ENCODE results near the gene SUPT3H. TPM values are rescaled to one million over a fixed set of nuclear protein-coding genes. Genes with fewer than 3 reads are reported as not detected.

SUPT3H gene
- polyA plus RNA-seq, 1 donor (not counting 4 experiments of a cell fraction or from before 2014, with no cell fraction given): 7.6 TPM

DNA sequence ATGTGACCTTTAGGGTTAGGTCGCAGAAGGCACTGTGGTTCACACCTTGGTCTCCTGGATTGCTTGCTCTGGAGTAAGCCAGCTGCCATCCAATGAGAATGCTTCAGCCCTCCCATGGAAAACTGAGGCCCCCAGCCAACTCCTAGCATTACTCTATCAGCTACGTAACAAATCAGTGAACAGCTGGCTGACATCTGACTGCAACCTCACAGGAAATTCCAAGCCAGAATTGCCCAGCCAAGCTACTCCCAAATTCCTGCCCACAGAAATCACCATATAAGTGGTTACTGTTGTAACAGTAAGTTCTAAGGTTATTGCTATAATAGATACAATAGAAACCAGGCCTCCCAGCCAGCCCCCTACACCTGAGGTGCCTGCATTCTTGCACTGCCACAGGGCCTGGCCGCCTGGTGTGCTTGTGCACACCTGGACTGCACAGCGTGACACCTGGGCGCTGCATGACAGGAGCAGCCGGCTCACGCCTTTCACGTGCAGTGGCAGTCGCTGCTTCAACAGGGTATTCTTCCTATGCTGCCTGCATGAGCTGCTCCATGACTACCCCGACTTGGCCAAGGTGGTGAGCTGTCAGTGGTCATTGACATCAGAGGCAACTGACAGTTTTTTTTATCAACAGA lies 479.3 kb downstream of the SUPT3H start:
- Histone ChIP-seq H3K4me3 (ENCODE audit: control insufficient read depth in 2 of 3, extremely low read depth in 1 of 3, insufficient read depth in 2 of 3, low read depth in 1 of 3, low read length in 3 of 3) (no peak overlapping the region), H3K27me3 (ENCODE audit: control insufficient read depth, extremely low read depth, insufficient read depth, low read length) (no peaks in the 10 kb centered on the region), H2AFZ (ENCODE audit: control insufficient read depth, low read length) (no peak overlapping the region), H3K4me1 (ENCODE audit: control insufficient read depth, extremely low read depth, insufficient read depth, low read length) (no peaks in the 10 kb centered on the region), H3K9ac (ENCODE audit: control insufficient read depth, extremely low read depth, insufficient read depth, low read length) (no peak overlapping the region), H3K9me3 (ENCODE audit: control insufficient read depth, low read depth, low read length) (no peaks in the 10 kb centered on the region), H3K79me2 (ENCODE audit: control insufficient read depth, insufficient read depth, low read length) (no peaks in the 10 kb centered on the region), H4K20me1 (ENCODE audit: control insufficient read depth, extremely low read depth, insufficient read depth, low read length) (no peaks in the 10 kb centered on the region), H3K9me1 (ENCODE audit: control insufficient read depth, extremely low read depth, insufficient read depth, low read length) (no peaks in the 10 kb centered on the region), H3K27ac (ENCODE audit: control insufficient read depth, insufficient read depth, low read length) (no peak overlapping the region), H3K36me3 (ENCODE audit: control insufficient read depth in 2 of 2, extremely low read depth in 1 of 2, insufficient read depth in 2 of 2, low read length in 2 of 2) (no peaks in the 10 kb centered on the region), H3K4me2 (ENCODE audit: control insufficient read depth, extremely low read depth, insufficient read depth, low read depth, low read length) (no peak overlapping the region)
- dilution Hi-C loops (cut with MboI; ENCODE audit: extremely low pct_ligation_motif_present, low sequenced_read_pairs): no loop called here
- TF ChIP-seq, protein P1, sequence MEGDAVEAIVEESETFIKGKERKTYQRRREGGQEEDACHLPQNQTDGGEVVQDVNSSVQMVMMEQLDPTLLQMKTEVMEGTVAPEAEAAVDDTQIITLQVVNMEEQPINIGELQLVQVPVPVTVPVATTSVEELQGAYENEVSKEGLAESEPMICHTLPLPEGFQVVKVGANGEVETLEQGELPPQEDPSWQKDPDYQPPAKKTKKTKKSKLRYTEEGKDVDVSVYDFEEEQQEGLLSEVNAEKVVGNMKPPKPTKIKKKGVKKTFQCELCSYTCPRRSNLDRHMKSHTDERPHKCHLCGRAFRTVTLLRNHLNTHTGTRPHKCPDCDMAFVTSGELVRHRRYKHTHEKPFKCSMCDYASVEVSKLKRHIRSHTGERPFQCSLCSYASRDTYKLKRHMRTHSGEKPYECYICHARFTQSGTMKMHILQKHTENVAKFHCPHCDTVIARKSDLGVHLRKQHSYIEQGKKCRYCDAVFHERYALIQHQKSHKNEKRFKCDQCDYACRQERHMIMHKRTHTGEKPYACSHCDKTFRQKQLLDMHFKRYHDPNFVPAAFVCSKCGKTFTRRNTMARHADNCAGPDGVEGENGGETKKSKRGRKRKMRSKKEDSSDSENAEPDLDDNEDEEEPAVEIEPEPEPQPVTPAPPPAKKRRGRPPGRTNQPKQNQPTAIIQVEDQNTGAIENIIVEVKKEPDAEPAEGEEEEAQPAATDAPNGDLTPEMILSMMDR (optimal IDR thresholded peaks at IDR 0.05 in 1 of 3, IDR thresholded peaks at IDR 0.05 in 1 of 3, conservative IDR thresholded peaks at IDR 0.05 in 1 of 3; ENCODE audit: extremely low read depth in 1 of 3, insufficient read depth in 2 of 3, low read length in 3 of 3): no peak
- no peak for TF ChIP-seq EZH2 (IDR thresholded peaks at IDR 0.05; ENCODE audit: low read length)
- FAIRE-seq (no peak), DNase-seq (ENCODE audit: low read depth, low spot score) (no peak)

- dilution Hi-C loops (cut with MboI; ENCODE audit: extremely low pct_ligation_motif_present, low sequenced_read_pairs): no loop called here
- Histone ChIP-seq H3K9me1 (ENCODE audit: control insufficient read depth, extremely low read depth, insufficient read depth, low read length) (no peaks in the 10 kb centered on the region), H3K4me2 (ENCODE audit: control insufficient read depth, extremely low read depth, insufficient read depth, low read depth, low read length) (no peak overlapping the region), H3K9ac (ENCODE audit: control insufficient read depth, extremely low read depth, insufficient read depth, low read length) (no peak overlapping the region), H3K4me3 (ENCODE audit: control insufficient read depth in 2 of 3, extremely low read depth in 1 of 3, insufficient read depth in 2 of 3, low read depth in 1 of 3, low read length in 3 of 3) (no peak overlapping the region), H2AFZ (ENCODE audit: control insufficient read depth, low read length) (no peak overlapping the region), H4K20me1 (ENCODE audit: control insufficient read depth, extremely low read depth, insufficient read depth, low read length) (no peaks in the 10 kb centered on the region), H3K36me3 (ENCODE audit: control insufficient read depth in 2 of 2, extremely low read depth in 1 of 2, insufficient read depth in 2 of 2, low read length in 2 of 2) (no peaks in the 10 kb centered on the region), H3K9me3 (ENCODE audit: control insufficient read depth, low read depth, low read length) (no peaks in the 10 kb centered on the region), H3K79me2 (ENCODE audit: control insufficient read depth, insufficient read depth, low read length) (no peaks in the 10 kb centered on the region), H3K27ac (ENCODE audit: control insufficient read depth, insufficient read depth, low read length) (no peak overlapping the region), H3K4me1 (ENCODE audit: control insufficient read depth, extremely low read depth, insufficient read depth, low read length) (no peaks in the 10 kb centered on the region), H3K27me3 (ENCODE audit: control insufficient read depth, extremely low read depth, insufficient read depth, low read length) (no peaks in the 10 kb centered on the region)
- DNase-seq (ENCODE audit: low read depth, low spot score): no peak
- no peak for TF ChIP-seq EZH2 (IDR thresholded peaks at IDR 0.05; ENCODE audit: low read length)
- TF ChIP-seq, protein P1 (optimal IDR thresholded peaks at IDR 0.05 in 1 of 3, IDR thresholded peaks at IDR 0.05 in 1 of 3, conservative IDR thresholded peaks at IDR 0.05 in 1 of 3; ENCODE audit: extremely low read depth in 1 of 3, insufficient read depth in 2 of 3, low read length in 3 of 3): no peak
- no peak for FAIRE-seq
These were observed 480.4 kb downstream of the SUPT3H start for GRCh38 chr6:44897316-44897715.
